Rectal smooth muscle tissue (tissue), 1 donor: Measurements from ENCODE around the gene SLC20A1.
A peak's percentile ranks its signal among the peaks of the same experiment; 100 is the strongest.
"Not testable (repeated sequence)": the region's sequence is repeated elsewhere in the genome, so short reads cannot be mapped to it uniquely, and the experiment has no call there.

Experiments
- H3K27ac ChIP-seq: one replicate; pipeline ENCODE4 v1.7.0; 2013; ENCODE audit warnings: low read depth, low read length, inconsistent platforms
- H3K27me3 ChIP-seq: one replicate; pipeline ENCODE4 v1.7.0; 2013; ENCODE audit warnings: low read length; ENCODE audit not compliant: control insufficient read depth, insufficient read depth
- H3K36me3 ChIP-seq: one replicate; pipeline ENCODE4 v1.7.0; 2013; ENCODE audit warnings: low read length; ENCODE audit not compliant: control insufficient read depth, insufficient read depth
- H3K4me1 ChIP-seq: one replicate; pipeline ENCODE4 v1.7.0; 2013; ENCODE audit warnings: low read length; ENCODE audit not compliant: control insufficient read depth, insufficient read depth
- H3K4me3 ChIP-seq: one replicate; pipeline ENCODE4 v1.7.0; 2013; ENCODE audit warnings: low read length
- H3K9ac ChIP-seq: one replicate; pipeline ENCODE4 v1.7.0; 2013; ENCODE audit warnings: low read length

The SLC20A1 gene, protein sequence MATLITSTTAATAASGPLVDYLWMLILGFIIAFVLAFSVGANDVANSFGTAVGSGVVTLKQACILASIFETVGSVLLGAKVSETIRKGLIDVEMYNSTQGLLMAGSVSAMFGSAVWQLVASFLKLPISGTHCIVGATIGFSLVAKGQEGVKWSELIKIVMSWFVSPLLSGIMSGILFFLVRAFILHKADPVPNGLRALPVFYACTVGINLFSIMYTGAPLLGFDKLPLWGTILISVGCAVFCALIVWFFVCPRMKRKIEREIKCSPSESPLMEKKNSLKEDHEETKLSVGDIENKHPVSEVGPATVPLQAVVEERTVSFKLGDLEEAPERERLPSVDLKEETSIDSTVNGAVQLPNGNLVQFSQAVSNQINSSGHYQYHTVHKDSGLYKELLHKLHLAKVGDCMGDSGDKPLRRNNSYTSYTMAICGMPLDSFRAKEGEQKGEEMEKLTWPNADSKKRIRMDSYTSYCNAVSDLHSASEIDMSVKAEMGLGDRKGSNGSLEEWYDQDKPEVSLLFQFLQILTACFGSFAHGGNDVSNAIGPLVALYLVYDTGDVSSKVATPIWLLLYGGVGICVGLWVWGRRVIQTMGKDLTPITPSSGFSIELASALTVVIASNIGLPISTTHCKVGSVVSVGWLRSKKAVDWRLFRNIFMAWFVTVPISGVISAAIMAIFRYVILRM

DNA sequence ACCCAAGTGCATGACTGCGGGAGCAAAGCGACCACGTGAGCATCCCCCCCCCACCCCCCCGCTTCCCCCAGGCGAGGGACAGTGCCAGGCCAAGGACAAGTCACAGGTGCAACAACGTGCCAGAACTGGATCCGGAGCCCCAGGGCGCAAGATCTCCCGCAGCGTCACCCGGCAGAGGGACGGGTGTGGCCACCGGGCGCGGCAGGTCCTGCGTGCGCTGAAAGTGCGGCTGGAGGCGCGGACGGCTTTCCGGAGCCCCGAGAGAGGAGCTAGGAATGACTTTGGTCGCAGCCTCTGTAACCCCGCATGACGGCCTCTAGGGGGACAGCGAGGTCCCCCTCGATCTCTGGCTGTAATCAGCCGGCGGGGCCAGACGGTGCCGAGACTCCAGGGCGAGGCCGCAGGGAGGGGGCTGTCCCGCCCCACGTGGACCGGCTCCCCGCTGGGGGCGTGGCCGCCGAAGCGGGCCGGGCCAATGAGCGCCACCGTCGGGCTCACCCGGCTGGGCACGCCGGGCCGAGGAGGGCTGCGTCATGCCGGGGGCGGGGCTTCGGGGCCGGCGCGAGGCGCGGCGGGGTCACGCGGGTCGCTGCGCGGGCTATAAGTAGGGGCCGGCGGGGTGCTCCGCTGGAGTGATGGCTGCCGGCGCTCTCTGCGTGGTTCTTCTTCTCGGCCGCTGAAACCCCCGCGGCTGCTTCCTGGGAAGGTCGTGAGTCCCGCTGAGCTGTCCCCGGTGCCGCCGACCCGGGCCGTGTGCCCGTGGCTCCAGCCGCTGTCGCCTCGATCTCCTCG lies at the start of gene SLC20A1:
Gene SLC20A1, plus strand, starts transcription at position 630 of the 792 bp plus-strand sequence. CDS start 890 bp downstream, outside the sequence.
- peak within 1 kb of the TSS; percentile 94 for H3K27ac ChIP-seq
- H3K27me3 ChIP-seq = no peaks in the 10 kb centered on the region
- peaks cover 4% of the 10 kb centered on the region for H3K4me1 ChIP-seq
- peaks cover 2% of the 10 kb centered on the region for H3K36me3 ChIP-seq
- peak within 1 kb of the TSS; percentile 80 for H3K9ac ChIP-seq
- peak within 1 kb of the TSS; percentile 64 for H3K4me3 ChIP-seq

GRCh38 chr2:112597537-112598322 lies 48.0 kb upstream of the SLC20A1 start:
- Histone ChIP-seq H3K36me3 (no peaks in the 10 kb centered on the region), H3K27me3 (no peaks in the 10 kb centered on the region), H3K27ac (no peak overlapping the region), H3K9ac (no peak overlapping the region), H3K4me1 (peaks cover 3% of the 10 kb centered on the region), H3K4me3 (no peak overlapping the region)

- H3K4me1 ChIP-seq = peaks cover 3% of the 10 kb centered on the region
- no peak overlapping the region for H3K27ac ChIP-seq
- H3K9ac ChIP-seq = no peak overlapping the region
- H3K4me3 ChIP-seq = no peak overlapping the region
- H3K27me3 ChIP-seq = no peaks in the 10 kb centered on the region
- no peaks in the 10 kb centered on the region for H3K36me3 ChIP-seq
Measured at GRCh38 chr2:112600634-112601033, 45.1 kb upstream of the SLC20A1 start.

DNA sequence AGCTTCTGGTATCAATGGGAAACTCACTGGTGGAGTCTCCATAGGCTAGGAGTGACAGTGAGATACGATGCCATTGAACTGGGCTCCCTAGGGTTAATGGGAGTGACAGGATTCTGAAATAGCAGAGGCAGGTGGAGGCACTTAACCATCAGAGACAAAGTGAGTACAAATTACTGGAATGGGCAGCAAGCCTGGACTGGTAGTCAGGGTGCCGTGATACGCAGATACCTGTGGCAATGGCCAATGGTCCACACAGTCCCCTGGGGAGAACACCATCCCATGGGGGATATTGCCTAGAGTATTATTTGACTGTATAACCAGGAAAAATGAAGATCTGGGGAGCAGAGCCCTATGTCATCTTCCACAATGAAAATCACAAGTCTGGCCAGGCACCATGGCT lies 44.0 kb upstream of the SLC20A1 start:
- peaks cover 3% of the 10 kb centered on the region for H3K4me1 ChIP-seq
- no peak overlapping the region for H3K9ac ChIP-seq
- no peak overlapping the region for H3K27ac ChIP-seq
- no peaks in the 10 kb centered on the region for H3K27me3 ChIP-seq
- H3K36me3 ChIP-seq = no peaks in the 10 kb centered on the region
- H3K4me3 ChIP-seq = no peak overlapping the region

- H3K9ac ChIP-seq = no peak overlapping the region
Measured at GRCh38 chr2:112602917-112603316, 42.8 kb upstream of the SLC20A1 start.

DNA sequence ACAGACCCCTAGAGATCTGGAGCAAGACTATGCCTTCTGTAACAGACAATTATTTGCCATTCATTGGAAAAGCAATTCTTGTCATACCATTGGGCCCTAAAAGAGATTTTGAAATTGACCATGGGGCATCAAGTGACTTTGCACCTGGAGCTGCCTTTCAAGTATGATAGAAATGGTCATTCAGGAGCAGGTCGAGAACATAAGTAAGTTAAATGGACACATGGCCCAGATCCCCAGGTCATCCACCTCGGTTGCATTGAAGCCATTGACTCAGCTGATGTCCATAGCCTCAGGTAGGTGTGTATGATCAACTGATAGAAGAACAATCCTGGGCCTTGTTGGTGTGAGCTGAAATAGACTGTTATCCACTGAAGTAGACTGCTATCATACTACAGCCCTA lies 42.0 kb upstream of the SLC20A1 start:
- Histone ChIP-seq H3K4me3 (no peak overlapping the region), H3K4me1 (peaks cover 3% of the 10 kb centered on the region), H3K9ac (no peak overlapping the region), H3K27me3 (no peaks in the 10 kb centered on the region), H3K36me3 (no peaks in the 10 kb centered on the region), H3K27ac (no peak overlapping the region)

More at GRCh38 chr2:112602917-112603316, 42.8 kb upstream of the SLC20A1 start:
- no peak overlapping the region for H3K27ac ChIP-seq
- no peak overlapping the region for H3K4me3 ChIP-seq
- H3K36me3 ChIP-seq = no peaks in the 10 kb centered on the region
- H3K4me1 ChIP-seq = peaks cover 3% of the 10 kb centered on the region
- H3K27me3 ChIP-seq = no peaks in the 10 kb centered on the region

DNA sequence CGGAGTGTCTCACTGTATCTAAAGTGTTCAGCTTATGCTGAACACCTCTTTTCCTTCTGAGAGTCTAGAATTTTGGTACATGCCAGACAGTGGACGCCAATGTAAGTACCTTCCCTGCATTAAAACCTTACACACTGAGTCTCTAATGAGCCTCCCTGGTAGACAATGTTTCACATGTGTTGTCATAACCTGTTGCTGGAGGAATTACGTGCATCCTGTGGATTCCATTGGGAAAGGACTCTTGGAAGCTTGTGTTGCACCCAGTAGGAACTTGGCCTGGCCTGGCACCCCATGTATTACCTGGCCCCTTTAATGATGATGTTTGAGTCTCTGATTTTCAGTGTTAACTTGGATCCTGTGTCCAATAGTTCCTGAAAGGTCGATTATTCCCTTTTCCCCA lies 40.8 kb upstream of the SLC20A1 start:
- no peaks in the 10 kb centered on the region for H3K27me3 ChIP-seq
- peaks cover under 1% of the 10 kb centered on the region for H3K4me1 ChIP-seq
- H3K27ac ChIP-seq = no peak overlapping the region
- no peak overlapping the region for H3K9ac ChIP-seq
- no peaks in the 10 kb centered on the region for H3K36me3 ChIP-seq
- H3K4me3 ChIP-seq = no peak overlapping the region

GRCh38 chr2:112605926-112606325 lies 39.8 kb upstream of the SLC20A1 start:
- H3K27me3 ChIP-seq = no peaks in the 10 kb centered on the region
- H3K4me3 ChIP-seq = no peak overlapping the region
- no peaks in the 10 kb centered on the region for H3K4me1 ChIP-seq
- no peak overlapping the region for H3K9ac ChIP-seq
- H3K36me3 ChIP-seq = no peaks in the 10 kb centered on the region
- H3K27ac ChIP-seq = no peak overlapping the region

- no peak overlapping the region for H3K4me3 ChIP-seq
- H3K4me1 ChIP-seq = no peaks in the 10 kb centered on the region
- no peak overlapping the region for H3K9ac ChIP-seq
- H3K27me3 ChIP-seq = no peaks in the 10 kb centered on the region
- H3K27ac ChIP-seq = no peak overlapping the region
- H3K36me3 ChIP-seq = no peaks in the 10 kb centered on the region
Measured at GRCh38 chr2:112606547-112606946, 39.2 kb upstream of the SLC20A1 start.

DNA sequence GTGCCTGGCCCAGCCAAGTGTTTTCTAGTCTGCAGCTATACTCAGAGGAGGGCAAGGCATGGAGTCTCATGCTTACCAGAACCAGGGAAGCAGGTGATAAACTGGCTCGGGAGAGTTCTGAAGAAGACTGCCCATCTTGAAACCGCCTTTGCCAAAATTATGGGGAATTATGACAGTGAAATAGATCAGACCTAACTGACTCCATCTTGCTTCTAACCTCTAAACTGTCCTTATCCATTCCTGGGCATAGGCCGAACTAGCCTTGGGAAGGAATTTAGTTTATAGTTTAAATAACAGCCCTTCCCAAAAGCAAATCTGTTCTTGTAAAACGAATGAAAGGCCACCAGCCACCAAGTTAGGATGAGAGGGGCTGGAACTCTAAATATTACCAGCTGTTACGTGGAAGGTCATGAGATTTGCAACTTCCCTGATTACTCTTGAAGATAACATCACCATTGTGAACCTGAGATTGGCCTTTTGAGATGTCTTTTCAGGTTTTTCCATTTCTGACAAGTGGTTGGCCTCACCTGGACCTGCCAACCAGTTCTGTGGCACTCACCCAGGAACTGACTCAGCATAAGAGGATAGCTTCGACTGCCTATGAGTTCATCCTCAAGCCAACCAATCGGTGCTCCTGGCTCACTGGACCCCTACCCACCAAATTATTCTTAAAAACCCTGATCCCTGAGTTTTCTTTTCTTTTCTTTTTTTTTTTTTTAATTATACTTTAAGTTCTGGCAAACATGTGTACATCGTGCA lies 37.9 kb upstream of the SLC20A1 start:
- Histone ChIP-seq H3K27ac (no peak overlapping the region), H3K27me3 (no peaks in the 10 kb centered on the region), H3K4me3 (no peak overlapping the region), H3K4me1 (no peaks in the 10 kb centered on the region), H3K36me3 (no peaks in the 10 kb centered on the region), H3K9ac (no peak overlapping the region)

DNA sequence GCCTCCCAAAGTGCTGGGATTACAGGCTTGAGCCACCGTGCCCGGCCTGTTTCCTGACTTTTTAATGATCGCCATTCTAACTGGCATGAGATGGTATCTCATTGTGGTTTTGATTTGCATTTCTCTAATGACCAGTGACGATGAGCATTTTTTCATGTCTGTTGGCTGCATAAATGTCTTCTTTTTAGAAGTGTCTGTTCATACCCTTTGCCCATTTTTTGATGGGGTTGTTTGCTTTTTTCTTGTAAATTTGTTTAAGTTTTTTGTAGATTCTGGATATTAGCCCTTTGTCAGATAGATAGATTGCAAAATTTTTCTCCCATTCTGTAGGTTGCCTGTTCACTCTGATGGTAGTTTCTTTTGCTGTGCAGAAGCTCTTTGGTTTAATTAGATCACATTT lies 36.4 kb upstream of the SLC20A1 start:
- H3K4me3 ChIP-seq, H3K36me3 ChIP-seq, H3K9ac ChIP-seq, H3K4me1 ChIP-seq, H3K27ac ChIP-seq, H3K27me3 ChIP-seq: not testable (repeated sequence)
